Stimulated activated CD8-positive, alpha-beta memory T cell treated with anti-CD3 and anti-CD28 coated beads, Interleukin-15, amount 100 ng/mL, for 1 hour (primary cell): ENCODE data around the gene ENDOV.

ENCODE experiments used
- DNase-seq: peaks from one replicate; pipeline ENCODE4 v3.0.0-alpha.2; 2020; ENCODE audit warnings: low read depth

The ENDOV gene

GRCh38 chr17:80414803-80415625, at the start of gene ENDOV:
ENDOV (plus strand) TSS chr17:80415167; CDS start chr17:80415195, 28 bp downstream.
- peak; percentile 84 for DNase-seq

- no peak for DNase-seq
These were observed 49.0 kb upstream of the ENDOV start for GRCh38 chr17:80365983-80366382.

- no peak for DNase-seq
These were observed 47.5 kb upstream of the ENDOV start for GRCh38 chr17:80367503-80367902.

DNA sequence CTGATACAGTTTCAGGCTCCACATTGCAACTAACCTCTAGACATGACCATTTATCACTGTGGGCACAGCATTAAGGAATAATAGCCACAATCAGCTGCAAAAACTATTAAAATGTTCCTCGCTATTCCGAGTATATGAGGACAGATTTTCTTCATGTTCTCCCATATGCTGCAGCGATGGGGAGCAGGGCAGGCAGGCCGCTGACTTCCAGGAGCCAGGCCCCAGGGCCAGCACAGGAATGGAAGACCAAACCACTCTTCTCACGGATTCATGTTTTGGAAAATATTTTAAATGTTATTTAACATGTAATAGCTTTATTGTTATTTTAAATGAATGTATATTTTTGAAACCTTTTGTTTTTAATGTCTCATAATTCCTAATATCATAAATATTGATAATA, 43.8 kb upstream of the ENDOV start:
- DNase-seq: no peak

DNA sequence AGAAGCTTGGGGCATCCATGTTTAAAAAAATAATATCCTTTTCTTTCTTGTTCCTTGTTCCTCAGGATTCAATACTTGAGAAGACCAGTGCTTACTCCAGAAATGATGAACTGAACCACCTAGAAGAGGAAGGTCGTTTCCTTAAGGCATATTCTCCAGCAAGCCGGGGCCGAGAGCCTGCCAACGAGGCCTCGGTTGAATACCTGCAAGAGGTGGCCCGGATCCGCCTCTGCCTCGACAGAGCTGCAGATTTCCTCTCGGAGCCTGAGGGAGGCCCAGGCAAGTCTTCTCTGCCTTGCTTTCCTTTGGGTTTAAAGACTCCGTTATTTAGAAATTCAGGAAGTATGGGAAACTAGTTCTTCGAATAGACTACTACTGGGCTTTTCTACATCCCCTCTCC, 42.5 kb upstream of the ENDOV start:
- no peak for DNase-seq

DNA sequence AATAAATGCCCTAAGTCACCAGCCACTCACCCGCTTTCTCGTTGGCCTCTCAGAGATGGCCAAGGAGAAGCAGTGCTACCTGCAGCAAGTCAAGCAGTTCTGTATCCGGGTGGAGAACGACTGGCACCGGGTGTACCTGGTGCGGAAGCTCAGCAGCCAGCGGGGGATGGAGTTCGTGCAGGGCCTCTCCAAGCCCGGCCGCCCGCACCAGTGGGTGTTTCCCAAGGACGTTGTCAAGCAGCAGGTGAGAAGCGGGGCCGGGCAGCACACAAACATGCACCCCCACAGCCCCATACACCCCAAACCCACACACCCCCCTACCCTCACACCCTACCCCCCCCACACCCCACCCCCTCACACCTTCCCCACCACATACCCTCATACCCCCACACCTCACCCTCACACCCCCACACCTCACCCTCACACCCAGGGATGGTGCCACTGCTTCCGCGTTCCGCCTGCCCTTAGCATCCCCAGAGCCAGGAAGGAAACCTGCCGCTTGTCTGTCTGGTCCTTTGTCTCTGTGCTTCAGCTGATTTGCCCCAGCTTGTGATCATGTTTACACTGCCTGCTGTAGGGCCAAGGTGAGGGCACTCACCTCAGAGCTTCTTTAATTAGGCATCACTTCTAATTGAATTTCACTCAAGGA, 41.9 kb upstream of the ENDOV start:
- no peak for DNase-seq

DNA sequence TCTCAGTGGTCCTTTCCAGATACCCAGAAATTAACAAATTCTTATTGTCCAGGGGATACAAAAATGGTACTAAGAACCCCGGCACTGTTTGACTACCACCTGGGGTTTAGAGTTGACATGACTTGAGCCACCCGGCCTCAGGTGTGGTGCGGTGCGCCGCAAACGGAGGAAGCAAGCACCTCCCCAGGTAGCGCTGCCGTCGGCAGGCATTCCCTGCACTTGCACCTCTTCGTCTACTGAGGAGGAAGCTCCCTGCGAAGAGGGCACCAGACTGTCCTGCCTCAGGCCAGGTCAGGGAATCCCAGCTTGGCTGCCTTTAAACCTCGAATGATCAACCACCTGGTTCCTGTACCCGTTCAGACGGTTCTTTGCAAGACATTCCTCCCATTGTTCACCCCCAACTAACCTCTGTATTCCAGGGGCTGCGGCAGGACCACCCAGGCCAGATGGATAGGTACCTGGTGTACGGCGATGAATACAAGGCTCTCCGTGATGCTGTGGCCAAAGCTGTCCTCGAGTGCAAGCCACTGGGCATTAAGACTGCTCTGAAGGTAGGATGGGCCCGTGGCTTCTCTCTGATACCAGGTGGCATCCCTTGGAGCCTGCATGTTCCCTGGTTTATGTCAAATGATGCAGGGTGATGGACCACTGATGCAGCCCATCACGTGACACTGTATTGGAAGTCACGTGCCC, 40.8 kb upstream of the ENDOV start:
- no peak for DNase-seq

- no peak for DNase-seq
These were observed 40.0 kb upstream of the ENDOV start for GRCh38 chr17:80374732-80375585.

- DNase-seq: no peak
These were observed 38.4 kb upstream of the ENDOV start for GRCh38 chr17:80376531-80376930.

DNA sequence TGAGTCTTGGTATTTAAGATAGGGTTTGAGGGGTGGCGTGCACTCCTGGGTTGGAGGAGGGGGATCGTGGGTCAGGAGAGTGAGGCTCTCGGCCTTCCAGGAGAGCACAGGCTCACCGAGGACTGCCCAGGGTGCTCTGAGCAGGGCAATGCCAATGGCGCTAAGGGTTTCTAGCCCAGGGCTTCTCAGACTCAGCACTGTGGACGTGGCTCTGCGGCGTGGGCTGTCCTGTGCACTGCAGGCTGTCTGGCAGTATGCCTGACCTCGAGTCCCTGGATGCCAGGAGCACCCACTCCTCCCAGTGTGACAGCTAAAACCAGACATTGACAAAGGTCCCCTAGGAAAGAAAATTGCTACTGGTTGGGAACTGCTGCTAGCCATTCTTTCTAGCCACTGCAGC, 37.2 kb upstream of the ENDOV start:
- DNase-seq: no peak

- no peak for DNase-seq
These were observed 35.6 kb upstream of the ENDOV start for GRCh38 chr17:80379348-80379747.

GRCh38 chr17:80380068-80380467, 34.9 kb upstream of the ENDOV start:
- DNase-seq: no peak

DNA sequence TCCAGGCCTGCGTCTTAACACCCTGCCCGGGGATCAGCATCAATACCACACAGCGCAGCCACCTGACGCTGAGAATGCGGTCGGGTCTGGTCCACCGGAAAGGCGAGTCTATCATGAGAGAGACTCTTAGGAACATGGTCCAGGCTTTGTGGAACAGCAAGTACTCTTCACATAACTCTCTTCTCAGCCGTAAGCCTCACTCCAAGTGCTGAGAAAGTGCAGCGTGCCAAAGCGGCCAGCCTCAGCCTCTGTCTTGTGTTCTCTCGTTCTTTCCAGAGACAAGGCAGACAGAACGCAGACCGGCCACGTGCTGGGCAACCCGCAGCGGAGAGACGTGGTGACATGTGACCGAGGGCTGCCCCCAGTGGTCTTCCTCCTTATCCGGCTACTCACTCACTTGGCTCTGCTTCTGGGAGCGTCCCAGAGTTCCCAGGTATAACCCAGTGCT, 34.4 kb upstream of the ENDOV start:
- no peak for DNase-seq

DNA sequence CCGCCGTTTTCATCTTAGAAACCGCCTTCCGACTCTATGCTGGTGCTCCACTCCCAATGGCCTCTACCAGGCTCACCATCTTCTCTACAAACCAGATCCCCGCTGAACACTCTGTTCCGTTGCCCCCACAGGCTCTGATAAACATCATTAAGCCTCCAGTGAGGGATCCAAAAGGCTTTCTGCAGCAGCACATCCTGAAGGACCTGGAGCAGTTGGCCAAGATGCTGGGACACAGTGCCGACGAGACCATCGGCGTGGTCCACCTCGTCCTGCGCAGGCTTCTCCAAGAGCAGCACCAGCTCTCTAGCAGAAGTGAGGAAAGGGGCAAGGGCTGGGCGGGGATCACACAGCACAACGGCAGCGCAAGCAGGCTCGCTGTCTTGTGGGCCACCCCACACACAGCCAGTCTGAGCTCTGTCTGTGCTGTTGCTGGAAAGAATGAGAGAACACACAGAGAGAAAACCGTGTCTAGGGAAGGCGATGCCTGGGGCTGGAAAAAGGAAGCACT, 33.5 kb upstream of the ENDOV start:
- no peak for DNase-seq

GRCh38 chr17:80382446-80382845, 32.5 kb upstream of the ENDOV start:
- DNase-seq: no peak

DNA sequence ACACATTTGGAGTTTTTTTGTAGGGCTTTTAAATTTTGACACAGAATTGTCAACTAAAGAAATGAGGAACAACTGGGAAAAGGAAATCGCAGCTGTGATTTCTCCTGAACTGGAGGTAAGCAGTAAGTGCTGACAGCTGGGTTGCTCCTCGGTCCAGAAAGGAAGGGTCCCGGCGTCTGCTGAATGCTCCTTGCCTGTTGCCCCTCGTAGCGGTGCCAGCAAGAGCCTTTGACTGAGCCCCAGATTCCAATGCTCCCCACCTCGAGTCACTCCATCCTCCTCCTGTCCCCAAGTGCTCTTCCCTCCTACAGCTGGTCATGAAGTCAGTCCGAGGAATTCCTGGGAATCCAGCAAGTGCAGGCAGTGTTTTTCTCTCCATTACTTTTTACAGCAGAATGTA, 32.0 kb upstream of the ENDOV start:
- DNase-seq: no peak

GRCh38 chr17:80384078-80384960, 30.6 kb upstream of the ENDOV start:
- DNase-seq: no peak

DNA sequence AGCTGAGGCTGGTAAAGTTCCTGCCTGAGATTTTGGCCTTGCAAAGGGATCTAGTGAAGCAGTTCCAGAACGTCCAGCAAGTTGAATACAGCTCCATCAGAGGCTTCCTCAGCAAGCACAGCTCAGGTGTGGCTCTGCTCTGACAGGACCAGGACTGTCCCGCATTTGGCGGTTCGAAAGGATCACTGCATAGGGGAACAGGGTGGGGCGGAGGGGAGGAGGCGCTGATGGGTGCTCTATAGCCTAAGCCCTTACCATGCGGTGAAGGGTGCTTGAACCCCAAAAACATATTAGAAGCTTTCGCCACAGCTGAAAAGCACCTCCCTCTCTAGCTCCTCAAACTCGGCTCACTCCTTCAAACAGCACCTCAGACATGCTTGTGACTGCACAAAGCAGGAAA, 29.9 kb upstream of the ENDOV start:
- no peak for DNase-seq

GRCh38 chr17:80386341-80386740, 28.6 kb upstream of the ENDOV start:
- no peak for DNase-seq

DNA sequence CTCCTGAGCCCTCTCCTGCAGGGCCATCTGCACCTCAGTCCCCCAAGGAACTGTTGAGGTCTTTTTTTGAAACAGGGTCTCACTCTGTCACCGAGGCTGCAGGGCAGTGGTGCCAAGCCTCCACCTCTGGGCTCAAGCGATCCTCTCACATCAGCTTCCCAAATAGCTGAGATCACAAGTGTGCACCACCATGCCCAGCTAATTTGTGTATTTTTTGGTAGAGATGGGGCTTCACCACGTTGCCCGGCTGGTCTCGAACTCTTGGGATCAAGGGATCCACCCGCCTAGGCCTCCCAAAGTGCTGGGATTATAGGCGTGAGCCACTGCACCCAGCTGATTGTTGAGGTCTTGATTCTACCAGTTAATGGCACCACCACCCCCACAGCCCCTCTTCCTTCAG, 27.9 kb upstream of the ENDOV start:
- DNase-seq: no peak

GRCh38 chr17:80388175-80388574, 26.8 kb upstream of the ENDOV start:
- DNase-seq: no peak
